H1 (cell line): ENCODE data around the gene QPCT. TPM values are rescaled to one million over a fixed set of nuclear protein-coding genes. Genes with fewer than 3 reads are reported as not detected.
A peak's percentile ranks its signal among the peaks of the same experiment; 100 is the strongest.

Source experiments
- BCL11A ChIP-seq, 2 experiments: IDR thresholded peaks; one replicate each; pipeline ENCODE4 v1.6.1; 2011; ENCODE audit warnings: low read depth in 2 of 2, low read length in 2 of 2, mild to moderate bottlenecking in 2 of 2
- GABPA ChIP-seq: IDR thresholded peaks from 2 replicates; pipeline ENCODE4 v1.6.1; 2011; ENCODE audit warnings: mild to moderate bottlenecking, low read length, moderate library complexity, borderline replicate concordance; ENCODE audit not compliant: insufficient read depth
- GTF2F1 ChIP-seq: IDR thresholded peaks from 2 replicates; pipeline ENCODE4 v1.6.1; 2012; ENCODE audit warnings: low read depth, low read length, improper control_type of control experiment, borderline replicate concordance
- HDAC2 ChIP-seq, 2 experiments: fragments of 300-600 bp in 1 of 2; sonication (generic) in 1 of 2; IDR thresholded peaks; 2 replicates each; pipeline ENCODE4 v1.6.1; 2011 to 2012; ENCODE audit warnings: low read depth in 2 of 2, low read length in 2 of 2, mild to moderate bottlenecking in 2 of 2, moderate library complexity in 2 of 2, borderline replicate concordance in 1 of 2, inconsistent platforms in 1 of 2
- JUN ChIP-seq: IDR thresholded peaks from 2 replicates; pipeline ENCODE4 v1.6.1; 2011; ENCODE audit warnings: low read depth, mild to moderate bottlenecking, improper control_type of control experiment, low read length
- RFX5 ChIP-seq: IDR thresholded peaks from 2 replicates; pipeline ENCODE4 v1.6.1; 2011; ENCODE audit warnings: low read depth, low read length, improper control_type of control experiment, borderline replicate concordance
- SAP30 ChIP-seq: fragments of 300-600 bp; sonication (generic); IDR thresholded peaks from 2 replicates; pipeline ENCODE4 v1.7.1; 2012; ENCODE audit warnings: low read length, moderate library complexity, mild to moderate bottlenecking, inconsistent platforms; ENCODE audit not compliant: insufficient read depth, insufficient replicate concordance
- SRF ChIP-seq: IDR thresholded peaks from 2 replicates; pipeline ENCODE4 v1.6.1; 2011; ENCODE audit warnings: mild to moderate bottlenecking, low read depth, low read length, moderate library complexity
- SUZ12 ChIP-seq: fragments of 200-600 bp; sonication (generic); IDR thresholded peaks from 2 replicates; pipeline ENCODE4 v1.6.1; 2012; ENCODE audit warnings: mild to moderate bottlenecking, inconsistent platforms, low read length, moderate library complexity, mixed read lengths
- TEAD4 ChIP-seq: IDR thresholded peaks from 2 replicates; pipeline ENCODE4 v1.6.1; 2012; ENCODE audit warnings: low read depth, low read length, inconsistent platforms, mixed read lengths
- polyA plus RNA-seq, 7 experiments: library from polyadenylated mRNA; depleted of rRNA in 3 of 7; stranded (reverse) in 5 of 7; unstranded in 2 of 7; fragments of >200 nt in 5 of 7; fragments of 200-250 nt in 2 of 7; gene quantifications; 1 replicate in 5 of 7; 2 replicates in 1 of 7; 4 replicates in 1 of 7; pipeline versions ENCODE4 v1.2.1 to v1.2.3, GENCODE V29; 2011 to 2013; ENCODE audit warnings: missing spikeins in 2 of 7, mixed read lengths in 2 of 7
- total RNA-seq: library from RNA; stranded (reverse); fragmentation: NEBNext Ultra II Directional; extraction: Animal tissue kit (Norgen Biotek cat#: 25700); gene quantifications from 2 replicates; pipeline ENCODE4 v1.2.1, GENCODE V29; 2021

The QPCT gene
- total and polyA plus RNA-seq, 2 of the 8 experiments (the other 6 are each of a cell fraction or from before 2014, with no cell fraction given): 4.0 to 4.3 TPM

- TF ChIP-seq SUZ12: no peak
- TF ChIP-seq GABPA: no peak
- TF ChIP-seq GTF2F1: no peak
- TF ChIP-seq JUN: no peak
- peak; percentile 8; the same call in 1 of the 2 replicates for TF ChIP-seq SRF
- no peak for TF ChIP-seq RFX5
- TF ChIP-seq HDAC2 (IDR thresholded peaks at IDR 0.05; ENCODE audit: borderline replicate concordance in 1 of 2, low read depth in 2 of 2, low read length in 2 of 2): no peak
- TF ChIP-seq SAP30: no peak
- no peak for TF ChIP-seq BCL11A (IDR thresholded peaks at IDR 0.05; ENCODE audit: low read depth in 2 of 2, low read length in 2 of 2)
- TF ChIP-seq TEAD4: no peak
Measured at GRCh38 chr2:37343537-37344434, 644 bp upstream of the QPCT start (continued).
